Measurements from ENCODE around the gene CDKN2C. TPM values are rescaled to one million over a fixed set of nuclear protein-coding genes. Genes with fewer than 3 reads are reported as not detected.

The CDKN2C gene
- total RNA-seq, 4 donors from 2014 or later = 9.9 to 13.0 (median 11.1) TPM

GRCh38 chr1:50982611-50983010, 12.6 kb downstream of the CDKN2C start:
- H3K4me3 ChIP-seq = no peak overlapping the region
- TF ChIP-seq CTCF (IDR thresholded peaks at IDR 0.05) (no peak), POLR2A (IDR thresholded peaks at IDR 0.05) (no peak), EP300 (IDR thresholded peaks at IDR 0.05) (no peak), POLR2AphosphoS5 (IDR thresholded peaks at IDR 0.05) (no peak)
- no peak for DNase-seq (ENCODE audit: low spot score in 2 of 2)
- WGBS = 90% methylated on average over 3 of the region's 3 CpGs
- no peaks in the 10 kb centered on the region for H3K27me3 ChIP-seq
- no peaks in the 10 kb centered on the region for H3K9me3 ChIP-seq
- peaks cover 5% of the 10 kb centered on the region for H3K4me1 ChIP-seq
- no peaks in the 10 kb centered on the region for H3K36me3 ChIP-seq
- H3K27ac ChIP-seq = no peak overlapping the region

- Histone ChIP-seq H3K27ac (no peak overlapping the region), H3K4me1 (peaks cover 5% of the 10 kb centered on the region), H3K27me3 (no peaks in the 10 kb centered on the region), H3K36me3 (no peaks in the 10 kb centered on the region), H3K4me3 (no peak overlapping the region), H3K9me3 (no peaks in the 10 kb centered on the region)
- WGBS = 56% methylated on average over 2 of the region's 2 CpGs
- DNase-seq (ENCODE audit: low spot score in 2 of 2) = no peak
- TF ChIP-seq POLR2A (IDR thresholded peaks at IDR 0.05) = no peak
- TF ChIP-seq EP300 (IDR thresholded peaks at IDR 0.05) = no peak
- no peak for TF ChIP-seq POLR2AphosphoS5 (IDR thresholded peaks at IDR 0.05)
- no peak for TF ChIP-seq CTCF (IDR thresholded peaks at IDR 0.05)
Measured at GRCh38 chr1:50983219-50983802, 13.3 kb downstream of the CDKN2C start.

GRCh38 chr1:50985094-50985493, 15.0 kb downstream of the CDKN2C start:
- H3K36me3 ChIP-seq = no peaks in the 10 kb centered on the region
- H3K9me3 ChIP-seq = no peaks in the 10 kb centered on the region
- no peak overlapping the region for H3K4me3 ChIP-seq
- no peaks in the 10 kb centered on the region for H3K27me3 ChIP-seq
- H3K27ac ChIP-seq = no peak overlapping the region
- WGBS = 14% methylated on average over 1 of the region's 1 CpG
- no peak for DNase-seq (ENCODE audit: low spot score in 2 of 2)
- H3K4me1 ChIP-seq = peaks cover 3% of the 10 kb centered on the region
- TF ChIP-seq CTCF (IDR thresholded peaks at IDR 0.05) = no peak
- no peak for TF ChIP-seq POLR2AphosphoS5 (IDR thresholded peaks at IDR 0.05)
- no peak for TF ChIP-seq EP300 (IDR thresholded peaks at IDR 0.05)
- TF ChIP-seq POLR2A (IDR thresholded peaks at IDR 0.05) = no peak

GRCh38 chr1:50986653-50987052, 16.6 kb downstream of the CDKN2C start:
- TF ChIP-seq EP300 (IDR thresholded peaks at IDR 0.05) (no peak), POLR2AphosphoS5 (IDR thresholded peaks at IDR 0.05) (no peak), CTCF (IDR thresholded peaks at IDR 0.05) (no peak), POLR2A (IDR thresholded peaks at IDR 0.05) (no peak)
- Histone ChIP-seq H3K4me1 (no peaks in the 10 kb centered on the region), H3K27me3 (no peaks in the 10 kb centered on the region), H3K36me3 (no peaks in the 10 kb centered on the region), H3K27ac (no peak overlapping the region), H3K4me3 (no peak overlapping the region), H3K9me3 (no peaks in the 10 kb centered on the region)
- DNase-seq (ENCODE audit: low spot score in 2 of 2) = no peak
- WGBS = 73% methylated on average over 4 of the region's 4 CpGs

GRCh38 chr1:50989694-50990093, 19.6 kb downstream of the CDKN2C start:
- 84% methylated on average over 2 of the region's 2 CpGs for WGBS
- Histone ChIP-seq H3K9me3 (no peaks in the 10 kb centered on the region), H3K36me3 (no peaks in the 10 kb centered on the region), H3K4me1 (no peaks in the 10 kb centered on the region), H3K4me3 (no peak overlapping the region), H3K27ac (no peak overlapping the region), H3K27me3 (no peaks in the 10 kb centered on the region)
- TF ChIP-seq POLR2AphosphoS5 (IDR thresholded peaks at IDR 0.05) (no peak), CTCF (IDR thresholded peaks at IDR 0.05) (no peak), POLR2A (IDR thresholded peaks at IDR 0.05) (no peak), EP300 (IDR thresholded peaks at IDR 0.05) (no peak)
- DNase-seq (ENCODE audit: low spot score in 2 of 2) = no peak

Measured in suprapubic skin (tissue), 4 donors.